SK-N-SH (cell line): ENCODE results near the gene KIF25. TPM values are rescaled to one million over a fixed set of nuclear protein-coding genes. Genes with fewer than 3 reads are reported as not detected.

Source experiments
- CTCF ChIA-PET: fragments of 300-600, 350-600 bp; formaldehyde crosslinking; extraction: SDS; loops from one replicate; lab custom pipeline; 2021; lab: Yijun Ruan, JAX
- POLR2A ChIA-PET: fragments of 350-600 bp; sonication (Branson Sonifier 250); formaldehyde crosslinking; extraction: SDS; loops from one replicate; lab custom pipeline; 2020; ENCODE audit warnings: antibody characterized with exemption, inconsistent platforms; lab: Yijun Ruan, JAX
- DNase-seq: peaks from one replicate; pipeline ENCODE4 v3.0.0; 2012
- H2AFZ ChIP-seq: fragments of 200-600 bp; sonication (generic); 2 replicates; pipeline ENCODE4 v1.8.1; 2016; ENCODE audit warnings: antibody characterized with exemption, mild to moderate bottlenecking, low read depth
- H3F3A ChIP-seq: fragments of 200-600 bp; sonication (generic); replicated peaks from 2 replicates; pipeline ENCODE3; 2016; ENCODE audit warnings: antibody characterized with exemption, mild to moderate bottlenecking; ENCODE audit not compliant: insufficient read depth
- H3K27ac ChIP-seq, 2 experiments: fragments of 200-500 bp in 1 of 2; fragments of 200-600 bp in 1 of 2; sonication (Bioruptor generic) in 1 of 2; sonication (generic), shearing (Covaris generic) in 1 of 2; 2 replicates each; pipeline versions ENCODE4 v1.5.1 to v1.6.1; 2014 to 2016; ENCODE audit warnings: low read depth in 2 of 2, inconsistent platforms in 1 of 2, low read length in 1 of 2, mild to moderate bottlenecking in 1 of 2, mixed read lengths in 1 of 2
- H3K27me3 ChIP-seq: fragments of 200-600 bp; sonication (generic), shearing (Covaris generic); 2 replicates; pipeline ENCODE4 v1.6.1; 2016; ENCODE audit warnings: mixed run types; ENCODE audit not compliant: insufficient read depth
- H3K36me3 ChIP-seq, 2 experiments: fragments of 200-500 bp in 1 of 2; fragments of 200-600 bp in 1 of 2; sonication (Bioruptor generic) in 1 of 2; sonication (generic) in 1 of 2; replicated peaks in 1 of 2; 2 replicates each; pipeline versions ENCODE3 to v1.5.1; 2014 to 2016; ENCODE audit warnings: low read length in 1 of 2, mild to moderate bottlenecking in 1 of 2; ENCODE audit not compliant: insufficient read depth in 2 of 2, control insufficient read depth in 1 of 2
- H3K4me1 ChIP-seq, 2 experiments: fragments of 200-500 bp in 1 of 2; fragments of 200-600 bp in 1 of 2; sonication (Bioruptor generic) in 1 of 2; sonication (generic), shearing (Covaris generic) in 1 of 2; 2 replicates each; pipeline versions ENCODE4 v1.5.1 to v1.6.1; 2014 to 2016; ENCODE audit warnings: low read depth in 1 of 2, low read length in 1 of 2, mixed run types in 1 of 2; ENCODE audit not compliant: insufficient read depth in 2 of 2, control insufficient read depth in 1 of 2
- H3K4me2 ChIP-seq: fragments of 200-600 bp; sonication (generic), shearing (Covaris generic); 2 replicates; pipeline ENCODE4 v1.6.1; 2017; ENCODE audit warnings: mixed run types
- H3K4me3 ChIP-seq, 2 experiments: fragments of 200-500 bp in 1 of 2; fragments of 200-600 bp in 1 of 2; sonication (Bioruptor generic) in 1 of 2; sonication (generic), shearing (Covaris generic) in 1 of 2; 2 replicates each; pipeline versions ENCODE4 v1.5.1 to v1.8.1; 2014 to 2016; ENCODE audit warnings: low read depth in 2 of 2, inconsistent platforms in 1 of 2, low read length in 1 of 2, mild to moderate bottlenecking in 1 of 2, mixed read lengths in 1 of 2, moderate library complexity in 1 of 2
- H3K79me2 ChIP-seq: fragments of 200-600 bp; sonication (generic); 2 replicates; pipeline ENCODE4 v1.8.1; 2017; ENCODE audit warnings: mild to moderate bottlenecking; ENCODE audit not compliant: insufficient read depth
- H3K9ac ChIP-seq: fragments of 200-600 bp; sonication (generic); 2 replicates; pipeline ENCODE4 v1.6.1; 2017; ENCODE audit warnings: mixed run types
- H3K9me2 ChIP-seq: fragments of 200-600 bp; sonication (generic); 2 replicates; pipeline ENCODE4 v1.6.1; 2017; ENCODE audit warnings: mixed run types
- H3K9me3 ChIP-seq: fragments of 200-600 bp; sonication (generic); 2 replicates; pipeline ENCODE4 v1.6.1; 2017; ENCODE audit warnings: mixed run types, mild to moderate bottlenecking, moderate library complexity
- H4K20me1 ChIP-seq: fragments of 200-600 bp; sonication (generic); 2 replicates; pipeline ENCODE4 v1.6.1; 2017; ENCODE audit warnings: mild to moderate bottlenecking, mixed run types; ENCODE audit not compliant: insufficient read depth
- CHD2 ChIP-seq: fragments of 150-350 bp; IDR thresholded peaks from 2 replicates; pipeline ENCODE4 v1.6.1; 2018; ENCODE audit warnings: low read length; ENCODE audit not compliant: partially characterized antibody
- ELF1 ChIP-seq: IDR thresholded peaks from 2 replicates; pipeline ENCODE4 v1.4.0; 2012
- FOXJ3 ChIP-seq: sonication (generic); formaldehyde crosslinking; IDR thresholded peaks from 2 replicates; pipeline ENCODE4 v1.5.1; 2020; ENCODE audit warnings: mild to moderate bottlenecking, missing genetic modification reagents
- FOXM1 ChIP-seq: IDR thresholded peaks from 2 replicates; pipeline ENCODE4 v1.4.0; 2012; ENCODE audit warnings: low read depth, mild to moderate bottlenecking
- JUND ChIP-seq: IDR thresholded peaks from 2 replicates; pipeline ENCODE4 v1.4.0; 2012
- MXI1 ChIP-seq: IDR thresholded peaks from 2 replicates; pipeline ENCODE4 v1.6.1; 2012; ENCODE audit warnings: mild to moderate bottlenecking, low read depth, low read length, improper control_type of control experiment
- NRF1 ChIP-seq: IDR thresholded peaks from 2 replicates; pipeline ENCODE4 v1.6.1; 2012; ENCODE audit warnings: low read depth, mild to moderate bottlenecking, low read length
- RXRA ChIP-seq: IDR thresholded peaks from 2 replicates; pipeline ENCODE4 v1.4.0; 2012; ENCODE audit warnings: low read depth, mild to moderate bottlenecking, borderline replicate concordance
- SIN3A ChIP-seq: IDR thresholded peaks from 2 replicates; pipeline ENCODE4 v1.6.1; 2012; ENCODE audit warnings: low read depth, mild to moderate bottlenecking, low read length, moderate library complexity, borderline replicate concordance
- TAF1 ChIP-seq: IDR thresholded peaks from 2 replicates; pipeline ENCODE4 v1.6.1; 2012; ENCODE audit warnings: low read depth, mild to moderate bottlenecking, low read length, moderate library complexity, borderline replicate concordance
- TCF12 ChIP-seq: IDR thresholded peaks from 2 replicates; pipeline ENCODE4 v1.4.0; 2012
- TEAD4 ChIP-seq: IDR thresholded peaks from 2 replicates; pipeline ENCODE4 v1.4.0; 2012; ENCODE audit warnings: mild to moderate bottlenecking, borderline replicate concordance; ENCODE audit not compliant: insufficient read depth
- YY1 ChIP-seq: IDR thresholded peaks from 2 replicates; pipeline ENCODE4 v1.4.0; 2012; ENCODE audit warnings: low read depth, mild to moderate bottlenecking
- WGBS: methylation state at CpG from one replicate; pipeline ENCODE4 v1.1.6; 2017; ENCODE audit warnings: low lambda C conversion rate; 5-methylcytosine and 5-hydroxymethylcytosine counted together
- polyA plus RNA-seq, 3 experiments: library from polyadenylated mRNA; depleted of rRNA; stranded (reverse); fragments of >200 nt; gene quantifications; 2 replicates each; pipeline ENCODE4 v1.2.3, GENCODE V29; 2012
- TF ChIP-seq, protein P1 (sequence below): IDR thresholded peaks from 2 replicates; pipeline ENCODE4 v1.4.0; 2012; ENCODE audit warnings: low read depth, borderline replicate concordance
- TF ChIP-seq, protein P2 (sequence below): IDR thresholded peaks from 2 replicates; pipeline ENCODE4 v1.4.0; 2012; ENCODE audit warnings: low read depth
- TF ChIP-seq, protein P3 (sequence below): IDR thresholded peaks from 2 replicates; pipeline ENCODE4; 2012

Gene KIF25
- polyA plus RNA-seq, 1 of the 3 experiments (the other 2 are of a cell fraction): not detected

DNA sequence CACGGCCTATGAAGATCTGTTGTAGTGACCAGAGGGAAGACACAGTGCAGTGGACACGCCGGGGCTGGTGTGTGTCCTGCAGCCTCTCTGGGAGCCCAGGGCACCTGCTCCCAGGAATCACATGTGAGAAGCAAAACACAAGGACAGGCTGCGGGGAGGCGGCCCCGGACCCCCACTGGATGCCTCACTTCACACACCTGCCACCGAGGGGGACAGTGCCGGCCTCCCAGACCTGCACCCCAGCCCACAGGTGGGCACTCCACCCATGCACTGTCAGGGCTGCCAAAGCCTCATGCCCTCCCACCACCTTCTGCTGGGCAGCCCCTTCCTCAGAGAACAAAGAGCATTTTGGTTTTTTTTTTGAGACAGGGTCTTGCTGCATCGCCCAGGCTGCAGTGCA lies 54.2 kb downstream of the KIF25 start:
- no peaks in the 10 kb centered on the region for H3K27me3 ChIP-seq
- ChIA-PET POLR2A (no interaction called here), CTCF (no interaction called here)
- no peak overlapping the region for H3K4me3 ChIP-seq
- no peaks in the 10 kb centered on the region for H3K79me2 ChIP-seq
- 62% methylated on average over 4 of the region's 9 CpGs for WGBS
- TF ChIP-seq, protein P1, sequence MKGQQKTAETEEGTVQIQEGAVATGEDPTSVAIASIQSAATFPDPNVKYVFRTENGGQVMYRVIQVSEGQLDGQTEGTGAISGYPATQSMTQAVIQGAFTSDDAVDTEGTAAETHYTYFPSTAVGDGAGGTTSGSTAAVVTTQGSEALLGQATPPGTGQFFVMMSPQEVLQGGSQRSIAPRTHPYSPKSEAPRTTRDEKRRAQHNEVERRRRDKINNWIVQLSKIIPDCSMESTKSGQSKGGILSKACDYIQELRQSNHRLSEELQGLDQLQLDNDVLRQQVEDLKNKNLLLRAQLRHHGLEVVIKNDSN: no peak
- TF ChIP-seq RXRA (no peak), TAF1 (no peak), JUND (no peak), ELF1 (no peak)
- H3F3A ChIP-seq: no peaks in the 10 kb centered on the region
- no peak overlapping the region for H3K4me2 ChIP-seq
- no peaks in the 10 kb centered on the region for H3K9me3 ChIP-seq
- H3K9me2 ChIP-seq: no peaks in the 10 kb centered on the region
- no peak overlapping the region for H2AFZ ChIP-seq
- no peaks in the 10 kb centered on the region for H4K20me1 ChIP-seq
- H3K36me3 ChIP-seq: no peaks in the 10 kb centered on the region
- H3K27ac ChIP-seq: no peak overlapping the region
- peaks cover 0 to 8% of the 10 kb centered on the region in 2 experiments; a peak in 1 of 4 replicates for H3K4me1 ChIP-seq
- H3K9ac ChIP-seq: no peak overlapping the region
- no peak for DNase-seq

DNA sequence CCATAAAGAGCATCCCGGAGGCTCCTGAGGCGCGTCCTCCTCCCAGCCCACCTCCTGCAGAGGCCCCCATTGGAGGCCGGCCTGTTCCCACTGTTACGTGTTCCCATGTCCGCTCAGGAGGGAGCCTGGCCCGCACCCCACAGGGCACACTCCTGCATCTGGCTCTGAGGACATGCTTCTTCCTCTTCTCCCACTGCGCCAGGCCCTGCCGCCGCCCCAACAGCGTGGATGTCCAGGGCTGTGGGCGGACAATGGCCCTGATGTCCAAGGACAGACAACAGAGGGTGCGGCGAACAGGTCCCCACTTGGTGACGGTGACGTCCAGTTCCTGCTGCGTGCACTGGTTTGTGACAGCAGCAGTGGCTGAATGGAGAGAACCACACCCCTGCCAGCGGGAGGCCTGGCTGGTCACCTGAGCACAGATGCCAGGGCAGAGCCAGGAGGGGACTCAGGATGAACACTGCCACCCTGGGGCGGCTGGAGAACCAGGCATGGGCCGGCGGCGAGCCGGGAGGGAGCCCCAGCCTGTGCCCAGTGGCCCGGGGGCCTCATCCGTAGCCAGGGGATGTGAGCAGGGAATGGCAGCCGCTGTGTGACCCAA lies 54.9 kb downstream of the KIF25 start:
- Histone ChIP-seq H3K4me3 (no peak overlapping the region), H3K4me2 (no peak overlapping the region), H3K36me3 (no peaks in the 10 kb centered on the region), H3K4me1 (peaks cover 0 to 8% of the 10 kb centered on the region in 2 experiments; a peak in 1 of 4 replicates), H3K79me2 (no peaks in the 10 kb centered on the region), H3K27me3 (no peaks in the 10 kb centered on the region), H4K20me1 (no peaks in the 10 kb centered on the region), H3K9me2 (no peaks in the 10 kb centered on the region), H2AFZ (no peak overlapping the region), H3F3A (no peaks in the 10 kb centered on the region)
- ChIA-PET CTCF (interaction anchor here (1.2 kb wide), 1 partner anchor 56 kb away, joined by 3 read pairs; no protein-coding TSS in a partner anchor), POLR2A (no interaction called here)
- no peak for DNase-seq
- TF ChIP-seq, protein P2, sequence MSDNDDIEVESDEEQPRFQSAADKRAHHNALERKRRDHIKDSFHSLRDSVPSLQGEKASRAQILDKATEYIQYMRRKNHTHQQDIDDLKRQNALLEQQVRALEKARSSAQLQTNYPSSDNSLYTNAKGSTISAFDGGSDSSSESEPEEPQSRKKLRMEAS: no peak
- TF ChIP-seq FOXM1 (no peak), ELF1 (no peak), FOXJ3 (CRISPR knock-in tag) (no peak), SIN3A (no peak), CHD2 (no peak), YY1 (no peak), TEAD4 (no peak), NRF1 (no peak), TAF1 (no peak), TCF12 (no peak), MXI1 (no peak)
- TF ChIP-seq, protein P3, sequence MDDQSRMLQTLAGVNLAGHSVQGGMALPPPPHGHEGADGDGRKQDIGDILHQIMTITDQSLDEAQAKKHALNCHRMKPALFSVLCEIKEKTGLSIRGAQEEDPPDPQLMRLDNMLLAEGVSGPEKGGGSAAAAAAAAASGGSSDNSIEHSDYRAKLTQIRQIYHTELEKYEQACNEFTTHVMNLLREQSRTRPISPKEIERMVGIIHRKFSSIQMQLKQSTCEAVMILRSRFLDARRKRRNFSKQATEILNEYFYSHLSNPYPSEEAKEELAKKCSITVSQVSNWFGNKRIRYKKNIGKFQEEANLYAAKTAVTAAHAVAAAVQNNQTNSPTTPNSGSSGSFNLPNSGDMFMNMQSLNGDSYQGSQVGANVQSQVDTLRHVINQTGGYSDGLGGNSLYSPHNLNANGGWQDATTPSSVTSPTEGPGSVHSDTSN: no peak
- TF ChIP-seq, all 33 proteins: peak for 0
- H3K9me3 ChIP-seq: no peaks in the 10 kb centered on the region
- H3K9ac ChIP-seq: no peak overlapping the region
- H3K27ac ChIP-seq: no peak overlapping the region
- WGBS: 72% methylated on average over 21 of the region's 26 CpGs
